ENCODE measurements around the gene KRTAP10-5. TPM values are rescaled to one million over a fixed set of nuclear protein-coding genes. Genes with fewer than 3 reads are reported as not detected.
A peak's percentile ranks its signal among the peaks of the same experiment; 100 is the strongest.
"Not testable (repeated sequence)": the region's sequence is repeated elsewhere in the genome, so short reads cannot be mapped to it uniquely, and the experiment has no call there.

KRTAP10-5 gene
- total RNA-seq, 1 experiment from 2014 or later = not detected

GRCh38 chr21:44550807-44551206, 29.6 kb downstream of the KRTAP10-5 start:
- intact Hi-C loops (cut with micrococcal nuclease) = no loop called here
- Histone ChIP-seq H3K4me1 (ENCODE audit: control insufficient read depth in 1 of 2, insufficient read depth in 2 of 2, low read length in 2 of 2) (no peaks in the 10 kb centered on the region), H3K9me3 (ENCODE audit: control insufficient read depth in 1 of 2, insufficient read depth in 1 of 2, low read depth in 1 of 2, low read length in 2 of 2) (peaks cover 0 to 7% of the 10 kb centered on the region in 2 experiments; a peak in 2 of 4 replicates), H3K36me3 (ENCODE audit: control insufficient read depth in 1 of 2, insufficient read depth in 2 of 2, low read length in 2 of 2) (no peaks in the 10 kb centered on the region), H3K27me3 (ENCODE audit: insufficient read depth, low read length) (no peaks in the 10 kb centered on the region), H3K4me3 (replicated peaks in 1 of 2; ENCODE audit: low read depth in 1 of 2, low read length in 2 of 2) (no peak overlapping the region), H3K79me2 (ENCODE audit: insufficient read depth, low read length) (no peaks in the 10 kb centered on the region), H3K27ac (ENCODE audit: low read depth, low read length) (no peak overlapping the region), H3K9ac (ENCODE audit: low read length) (no peak overlapping the region), H3K9me2 (ENCODE audit: insufficient read depth) (no peaks in the 10 kb centered on the region), H3K4me2 (ENCODE audit: low read length) (no peak overlapping the region), H2AFZ (ENCODE audit: low read depth, low read length, poor library complexity, severe bottlenecking) (no peak overlapping the region), H4K20me1 (ENCODE audit: insufficient read depth) (no peaks in the 10 kb centered on the region)
- ChIA-PET POLR2A (no interaction called here), RAD21 (ENCODE audit: low non-redundant PET in 1 of 2, low total read pairs in 2 of 2, uncharacterized antibody in 2 of 2, unreplicated experiment in 2 of 2) (no interaction called here), CTCF (no interaction called here)
- ATAC-seq (no peak), DNase-seq (ENCODE audit: low read depth, low spot score) (no peak)
- TF ChIP-seq TCF7L2 (IDR thresholded peaks at IDR 0.05; ENCODE audit: borderline replicate concordance, extremely low read depth, insufficient read depth, insufficient read length) = no peak
- no peak for TF ChIP-seq SRF (IDR thresholded peaks at IDR 0.05; ENCODE audit: low read depth)
- TF ChIP-seq EZH2 (IDR thresholded peaks at IDR 0.05) = no peak
- TF ChIP-seq ZBTB33 (IDR thresholded peaks at IDR 0.05; ENCODE audit: extremely low read depth, insufficient replicate concordance, low read length) = no peak
- no TSS peak for BruUV-seq (replicated peaks)

GRCh38 chr21:44550285-44550684, 30.1 kb downstream of the KRTAP10-5 start:
- POLR2A ChIA-PET; H3K4me2 ChIP-seq (ENCODE audit: low read length): not testable (repeated sequence)

More at GRCh38 chr21:44550285-44550684, 30.1 kb downstream of the KRTAP10-5 start:
- H2AFZ ChIP-seq (ENCODE audit: low read depth, low read length, poor library complexity, severe bottlenecking); H3K36me3 ChIP-seq (ENCODE audit: control insufficient read depth in 1 of 2, insufficient read depth in 2 of 2, low read length in 2 of 2); H4K20me1 ChIP-seq (ENCODE audit: insufficient read depth); H3K79me2 ChIP-seq (ENCODE audit: insufficient read depth, low read length); RAD21 ChIA-PET (ENCODE audit: low non-redundant PET in 1 of 2, low total read pairs in 2 of 2, uncharacterized antibody in 2 of 2, unreplicated experiment in 2 of 2); H3K9ac ChIP-seq (ENCODE audit: low read length); CTCF ChIA-PET; intact Hi-C loops (cut with micrococcal nuclease); H3K9me2 ChIP-seq (ENCODE audit: insufficient read depth); H3K9me3 ChIP-seq (ENCODE audit: control insufficient read depth in 1 of 2, insufficient read depth in 1 of 2, low read depth in 1 of 2, low read length in 2 of 2); DNase-seq (ENCODE audit: low read depth, low spot score); H3K4me3 ChIP-seq (replicated peaks in 1 of 2; ENCODE audit: low read depth in 1 of 2, low read length in 2 of 2); H3K27ac ChIP-seq (ENCODE audit: low read depth, low read length); H3K27me3 ChIP-seq (ENCODE audit: insufficient read depth, low read length); H3K4me1 ChIP-seq (ENCODE audit: control insufficient read depth in 1 of 2, insufficient read depth in 2 of 2, low read length in 2 of 2); BruUV-seq (replicated peaks): not testable (repeated sequence)
- peak; percentile 16; the same call in 1 of the 2 replicates for ATAC-seq
